ENCODE measurements around the gene SPOCK1. TPM values are rescaled to one million over a fixed set of nuclear protein-coding genes. Genes with fewer than 3 reads are reported as not detected.

The SPOCK1 gene
- total RNA-seq, 1 experiment from 2014 or later, result 4.0 TPM

DNA sequence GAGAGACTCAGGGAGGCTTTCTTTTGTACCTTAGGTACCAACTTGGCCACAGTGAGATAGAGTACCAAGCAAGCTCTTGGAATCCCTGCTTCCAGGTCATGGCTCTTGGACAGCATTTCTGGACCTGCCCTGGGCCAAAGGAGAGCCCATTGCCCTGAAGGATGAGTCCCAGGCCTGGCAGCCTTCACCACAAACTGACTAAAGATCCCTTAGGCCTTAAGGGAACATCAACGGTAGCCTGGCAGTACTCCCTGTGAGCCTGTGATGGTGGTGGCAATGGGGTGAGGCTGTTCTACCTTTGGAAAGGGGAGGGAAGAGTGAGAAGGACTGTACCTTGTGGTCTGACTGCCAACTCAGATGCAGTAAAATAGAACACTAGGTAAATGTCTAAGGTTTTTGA is 334.6 kb downstream of the SPOCK1 start:
- peaks cover 4% of the 10 kb centered on the region for H3K27me3 ChIP-seq (replicated peaks; ENCODE audit: insufficient read depth, low read depth, low read length, poor library complexity)
- H3K9me3 ChIP-seq (ENCODE audit: low read depth, low read length, poor library complexity, severe bottlenecking), result no peaks in the 10 kb centered on the region
- no peaks in the 10 kb centered on the region for H3K36me3 ChIP-seq (ENCODE audit: insufficient read depth, low read length, poor library complexity, severe bottlenecking)
- DNase-seq (ENCODE audit: low spot score), result no peak
- BruUV-seq (replicated peaks), result no TSS peak
- no peaks in the 10 kb centered on the region for H3K4me1 ChIP-seq (ENCODE audit: insufficient read depth, low read length, poor library complexity, severe bottlenecking)
- H3K4me3 ChIP-seq (ENCODE audit: low read depth, low read length, poor library complexity, severe bottlenecking), result no peak overlapping the region
- POLR2A ChIA-PET (ENCODE audit: low non-redundant PET), result no interaction called here
- CTCF ChIA-PET, result no interaction called here
- TF ChIP-seq EZH2 (IDR thresholded peaks at IDR 0.05; ENCODE audit: borderline replicate concordance, low read depth, low read length, poor library complexity, severe bottlenecking), result no peak
- TF ChIP-seq, protein P1, sequence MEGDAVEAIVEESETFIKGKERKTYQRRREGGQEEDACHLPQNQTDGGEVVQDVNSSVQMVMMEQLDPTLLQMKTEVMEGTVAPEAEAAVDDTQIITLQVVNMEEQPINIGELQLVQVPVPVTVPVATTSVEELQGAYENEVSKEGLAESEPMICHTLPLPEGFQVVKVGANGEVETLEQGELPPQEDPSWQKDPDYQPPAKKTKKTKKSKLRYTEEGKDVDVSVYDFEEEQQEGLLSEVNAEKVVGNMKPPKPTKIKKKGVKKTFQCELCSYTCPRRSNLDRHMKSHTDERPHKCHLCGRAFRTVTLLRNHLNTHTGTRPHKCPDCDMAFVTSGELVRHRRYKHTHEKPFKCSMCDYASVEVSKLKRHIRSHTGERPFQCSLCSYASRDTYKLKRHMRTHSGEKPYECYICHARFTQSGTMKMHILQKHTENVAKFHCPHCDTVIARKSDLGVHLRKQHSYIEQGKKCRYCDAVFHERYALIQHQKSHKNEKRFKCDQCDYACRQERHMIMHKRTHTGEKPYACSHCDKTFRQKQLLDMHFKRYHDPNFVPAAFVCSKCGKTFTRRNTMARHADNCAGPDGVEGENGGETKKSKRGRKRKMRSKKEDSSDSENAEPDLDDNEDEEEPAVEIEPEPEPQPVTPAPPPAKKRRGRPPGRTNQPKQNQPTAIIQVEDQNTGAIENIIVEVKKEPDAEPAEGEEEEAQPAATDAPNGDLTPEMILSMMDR (conservative IDR thresholded peaks at IDR 0.05; ENCODE audit: low read depth, low read length), result no peak
- H3K27ac ChIP-seq (ENCODE audit: low read depth, low read length, poor library complexity, severe bottlenecking), result no peak overlapping the region
- intact Hi-C loops (cut with micrococcal nuclease; ENCODE audit: unreplicated experiment), result no loop called here

DNA sequence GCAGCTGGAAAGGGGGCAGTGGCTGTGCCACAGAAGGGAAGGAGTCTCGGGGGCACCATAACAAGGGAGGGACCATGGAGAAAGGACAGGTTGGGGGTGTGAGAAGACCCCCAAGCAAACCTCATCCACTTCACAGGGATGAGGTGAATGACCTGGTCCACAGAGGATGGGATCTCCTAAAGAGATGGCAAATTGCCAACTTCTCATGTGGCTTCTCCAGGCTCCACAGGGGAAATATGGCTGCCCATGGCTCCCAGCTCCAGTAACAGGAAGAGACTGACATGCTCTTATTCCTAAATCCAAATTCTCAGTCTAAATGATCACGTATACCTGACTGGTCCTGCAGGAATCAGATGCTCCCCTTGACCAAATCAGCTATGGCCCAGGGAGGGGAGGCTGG is 340.4 kb downstream of the SPOCK1 start:
- intact Hi-C loops (cut with micrococcal nuclease; ENCODE audit: unreplicated experiment), result no loop called here
- H3K4me1 ChIP-seq (ENCODE audit: insufficient read depth, low read length, poor library complexity, severe bottlenecking), result no peaks in the 10 kb centered on the region
- DNase-seq (ENCODE audit: low spot score), result no peak
- H3K9me3 ChIP-seq (ENCODE audit: low read depth, low read length, poor library complexity, severe bottlenecking), result no peaks in the 10 kb centered on the region
- H3K27ac ChIP-seq (ENCODE audit: low read depth, low read length, poor library complexity, severe bottlenecking), result no peak overlapping the region
- POLR2A ChIA-PET (ENCODE audit: low non-redundant PET), result no interaction called here
- H3K4me3 ChIP-seq (ENCODE audit: low read depth, low read length, poor library complexity, severe bottlenecking), result no peak overlapping the region
- CTCF ChIA-PET, result no interaction called here
- H3K36me3 ChIP-seq (ENCODE audit: insufficient read depth, low read length, poor library complexity, severe bottlenecking), result no peaks in the 10 kb centered on the region
- BruUV-seq (replicated peaks), result no TSS peak
- H3K27me3 ChIP-seq (replicated peaks; ENCODE audit: insufficient read depth, low read depth, low read length, poor library complexity), result no peaks in the 10 kb centered on the region
- TF ChIP-seq, protein P1 (conservative IDR thresholded peaks at IDR 0.05; ENCODE audit: low read depth, low read length), result no peak
- no peak for TF ChIP-seq EZH2 (IDR thresholded peaks at IDR 0.05; ENCODE audit: borderline replicate concordance, low read depth, low read length, poor library complexity, severe bottlenecking)

DNA sequence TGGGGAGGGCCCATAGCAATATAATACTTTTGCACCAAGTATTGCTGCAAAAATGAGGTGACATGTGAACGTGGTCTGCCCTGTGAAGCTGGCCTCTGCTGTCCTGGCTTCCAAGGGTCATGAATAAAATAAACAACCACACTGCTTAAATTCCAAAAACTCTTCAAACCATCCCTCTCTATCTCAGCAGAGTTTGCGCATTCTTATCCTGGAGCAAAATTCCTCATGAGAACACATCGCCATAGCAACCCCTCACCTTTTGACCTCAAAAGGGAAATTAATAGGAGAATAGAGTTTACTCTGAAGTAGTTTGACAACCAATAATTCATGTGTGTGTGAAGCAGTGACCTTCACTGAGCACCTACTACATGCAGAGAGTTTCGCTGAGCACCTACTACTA is 342.9 kb downstream of the SPOCK1 start:
- TF ChIP-seq, protein P1 (conservative IDR thresholded peaks at IDR 0.05; ENCODE audit: low read depth, low read length), result no peak
- no peak for TF ChIP-seq EZH2 (IDR thresholded peaks at IDR 0.05; ENCODE audit: borderline replicate concordance, low read depth, low read length, poor library complexity, severe bottlenecking)
- no peak overlapping the region for H3K4me3 ChIP-seq (ENCODE audit: low read depth, low read length, poor library complexity, severe bottlenecking)
- H3K27me3 ChIP-seq (replicated peaks; ENCODE audit: insufficient read depth, low read depth, low read length, poor library complexity), result no peaks in the 10 kb centered on the region
- DNase-seq (ENCODE audit: low spot score), result no peak
- intact Hi-C loops (cut with micrococcal nuclease; ENCODE audit: unreplicated experiment), result no loop called here
- ChIA-PET CTCF (no interaction called here), POLR2A (ENCODE audit: low non-redundant PET) (no interaction called here)
- no peaks in the 10 kb centered on the region for H3K4me1 ChIP-seq (ENCODE audit: insufficient read depth, low read length, poor library complexity, severe bottlenecking)
- no peak overlapping the region for H3K27ac ChIP-seq (ENCODE audit: low read depth, low read length, poor library complexity, severe bottlenecking)
- H3K36me3 ChIP-seq (ENCODE audit: insufficient read depth, low read length, poor library complexity, severe bottlenecking), result no peaks in the 10 kb centered on the region
- BruUV-seq (replicated peaks), result no TSS peak
- H3K9me3 ChIP-seq (ENCODE audit: low read depth, low read length, poor library complexity, severe bottlenecking), result no peaks in the 10 kb centered on the region

All from A673 (cell line).